Gastrocnemius medialis (tissue), 4 donors: ENCODE results near the gene PHTF2. TPM values are rescaled to one million over a fixed set of nuclear protein-coding genes. Genes with fewer than 3 reads are reported as not detected.

Source experiments
- ATAC-seq, 2 donors: fragments of 150-250 bp; one replicate each; pipeline ENCODE4 v1.9.1; 2016
- DNase-seq, 2 donors: peaks; one replicate each; pipeline ENCODE4 v3.0.0-alpha.2; 2019
- H3K27ac ChIP-seq, 4 donors: fragments of 200-600 bp; sonication (generic); 1 replicate in 1 of 4; 2 replicates in 3 of 4; pipeline ENCODE4 v1.5.1; 2016 to 2018; ENCODE audit warnings: mild to moderate bottlenecking in 2 of 4, moderate library complexity in 1 of 4
- H3K27me3 ChIP-seq, 3 donors: fragments of 200-600 bp; sonication (generic) in 2 of 3; 1 replicate in 1 of 3; 2 replicates in 2 of 3; pipeline versions ENCODE4 v1.5.1 to v1.6.0; 2016 to 2019; ENCODE audit warnings: mild to moderate bottlenecking in 1 of 3, moderate library complexity in 1 of 3
- H3K36me3 ChIP-seq, 2 donors: fragments of 200-600 bp; sonication (generic) in 1 of 2; one replicate each; pipeline ENCODE4 v1.5.1; 2017 to 2018
- H3K4me1 ChIP-seq, 2 donors: fragments of 200-600 bp; sonication (generic) in 1 of 2; one replicate each; pipeline ENCODE4 v1.5.1; 2016 to 2017; ENCODE audit warnings: mild to moderate bottlenecking in 2 of 2
- H3K4me3 ChIP-seq, 4 donors: fragments of 200-600 bp; sonication (generic) in 3 of 4; 1 replicate in 1 of 4; 2 replicates in 3 of 4; pipeline ENCODE4 v1.5.1; 2016 to 2019; ENCODE audit warnings: mild to moderate bottlenecking in 2 of 4
- H3K9me3 ChIP-seq, 3 donors: fragments of 200-600 bp; sonication (generic) in 2 of 3; 1 replicate in 1 of 3; 2 replicates in 2 of 3; pipeline ENCODE4 v1.5.1; 2016 to 2019
- POLR2A ChIP-seq, 2 donors: fragments of 450-650 bp; IDR thresholded peaks; one replicate each; pipeline ENCODE4 v1.6.1; 2017; ENCODE audit warnings: antibody characterized with exemption in 2 of 2, mild to moderate bottlenecking in 2 of 2, moderate library complexity in 2 of 2
- in situ Hi-C, 4 donors: fragments of 200-750 bp; cut with MboI; loops; one replicate each; pipeline versions ENCODE4 v1.15.0 to v1.8.0; 2017; ENCODE audit warnings: low sequenced_read_pairs in 4 of 4
- intact Hi-C: fragments of 100-400 bp; cut with DNase I; formaldehyde crosslinking; loops from one replicate; pipeline ENCODE4 v1.15.1; 2023; ENCODE audit warnings: low total_unique reads
- total RNA-seq, 4 donors: library from RNA; depleted of rRNA; stranded (reverse); fragments of >200 nt; gene quantifications; one replicate each; pipeline versions ENCODE4 v1.1.0 to v1.2.3, GENCODE V29; 2016
- TF ChIP-seq, protein P1 (sequence below), 5 experiments: fragments of 450-650 bp in 3 of 5; fragments of 200-600 bp in 2 of 5; sonication (generic) in 2 of 5; IDR thresholded peaks in 4 of 5; conservative IDR thresholded peaks in 1 of 5; 1 replicate in 4 of 5; 2 replicates in 1 of 5; pipeline ENCODE4 v1.5.1; 2016 to 2019; ENCODE audit warnings: antibody characterized with exemption in 5 of 5, mild to moderate bottlenecking in 3 of 5, moderate library complexity in 3 of 5

Gene PHTF2
- total RNA-seq, 4 donors from 2014 or later: 81.2 to 163 (median 108) TPM

DNA sequence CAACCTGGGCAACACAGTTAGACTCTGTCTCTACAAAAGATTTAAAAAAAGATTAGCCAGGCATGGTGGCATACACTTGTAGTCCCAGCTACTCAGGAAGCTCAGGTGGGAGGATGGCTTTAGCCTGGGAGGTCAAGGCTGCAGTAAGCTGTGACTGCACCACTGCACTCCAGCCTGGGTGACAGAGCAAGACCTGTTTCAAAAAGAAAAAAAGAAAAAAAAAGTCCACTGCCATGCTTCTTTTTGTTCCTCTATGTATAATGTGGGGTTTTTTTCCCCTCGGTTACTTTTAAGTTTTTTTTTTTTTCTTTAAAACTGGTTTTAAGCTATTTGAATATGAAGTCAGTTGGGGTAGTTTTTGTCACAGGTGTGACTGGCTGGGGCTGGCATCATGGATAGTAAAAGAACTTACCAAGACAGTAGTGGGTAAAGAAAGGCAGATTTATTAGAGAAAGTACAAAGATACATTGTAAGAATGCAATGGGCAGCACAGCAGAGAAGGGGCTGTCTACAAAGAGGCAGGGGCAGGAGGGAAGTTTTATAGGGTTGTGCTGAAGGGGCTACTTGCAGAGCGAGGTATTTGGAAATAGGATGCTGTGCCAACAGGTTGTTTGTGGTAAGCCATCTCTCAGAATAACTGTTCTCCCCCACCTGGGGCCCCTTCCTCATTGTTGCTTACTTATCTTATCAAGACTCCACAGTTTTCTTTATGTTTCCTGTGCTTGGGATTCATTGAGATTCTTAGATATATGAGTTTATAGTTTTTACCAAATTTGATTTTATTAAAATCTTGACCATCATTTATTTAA, 177.3 kb downstream of the PHTF2 start:
- no peak for ATAC-seq
- Histone ChIP-seq H3K9me3 (no peaks in the 10 kb centered on the region), H3K4me1 (peaks cover 0 to 3% of the 10 kb centered on the region in 2 donors), H3K4me3 (no peak overlapping the region), H3K27ac (no peak overlapping the region), H3K36me3 (no peaks in the 10 kb centered on the region), H3K27me3 (no peaks in the 10 kb centered on the region)
- intact Hi-C loops: no loop called here
- DNase-seq: no peak
- TF ChIP-seq, protein P1, sequence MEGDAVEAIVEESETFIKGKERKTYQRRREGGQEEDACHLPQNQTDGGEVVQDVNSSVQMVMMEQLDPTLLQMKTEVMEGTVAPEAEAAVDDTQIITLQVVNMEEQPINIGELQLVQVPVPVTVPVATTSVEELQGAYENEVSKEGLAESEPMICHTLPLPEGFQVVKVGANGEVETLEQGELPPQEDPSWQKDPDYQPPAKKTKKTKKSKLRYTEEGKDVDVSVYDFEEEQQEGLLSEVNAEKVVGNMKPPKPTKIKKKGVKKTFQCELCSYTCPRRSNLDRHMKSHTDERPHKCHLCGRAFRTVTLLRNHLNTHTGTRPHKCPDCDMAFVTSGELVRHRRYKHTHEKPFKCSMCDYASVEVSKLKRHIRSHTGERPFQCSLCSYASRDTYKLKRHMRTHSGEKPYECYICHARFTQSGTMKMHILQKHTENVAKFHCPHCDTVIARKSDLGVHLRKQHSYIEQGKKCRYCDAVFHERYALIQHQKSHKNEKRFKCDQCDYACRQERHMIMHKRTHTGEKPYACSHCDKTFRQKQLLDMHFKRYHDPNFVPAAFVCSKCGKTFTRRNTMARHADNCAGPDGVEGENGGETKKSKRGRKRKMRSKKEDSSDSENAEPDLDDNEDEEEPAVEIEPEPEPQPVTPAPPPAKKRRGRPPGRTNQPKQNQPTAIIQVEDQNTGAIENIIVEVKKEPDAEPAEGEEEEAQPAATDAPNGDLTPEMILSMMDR (IDR thresholded peaks at IDR 0.05 in 4 of 5, conservative IDR thresholded peaks at IDR 0.05 in 1 of 5): no peak
- no peak for TF ChIP-seq POLR2A (IDR thresholded peaks at IDR 0.05)
- in situ Hi-C loops: no loop called here

DNA sequence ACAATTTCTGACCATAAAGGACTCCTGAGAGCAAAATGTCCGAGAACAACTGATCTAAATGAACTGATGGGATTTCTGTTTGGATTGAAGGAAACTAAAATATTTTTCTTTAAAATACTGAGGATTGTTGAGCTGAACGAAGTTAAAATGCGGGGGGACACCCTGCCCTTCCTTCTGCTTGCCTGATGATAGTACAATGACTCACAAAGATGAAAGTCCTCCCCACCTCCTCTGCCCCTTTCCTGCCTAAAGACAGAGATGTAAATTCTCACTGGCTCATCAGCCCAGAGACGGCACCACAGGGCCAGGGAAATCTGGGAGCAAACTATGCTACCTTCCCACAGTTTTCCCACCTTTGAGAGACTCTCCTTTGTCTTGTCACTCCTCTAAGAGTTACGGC, 180.6 kb downstream of the PHTF2 start:
- no peak for DNase-seq
- no peaks in the 10 kb centered on the region for H3K9me3 ChIP-seq
- no peak overlapping the region for H3K27ac ChIP-seq
- H3K36me3 ChIP-seq: no peaks in the 10 kb centered on the region
- peaks cover 0 to 3% of the 10 kb centered on the region in 2 donors for H3K4me1 ChIP-seq
- no peak for ATAC-seq
- in situ Hi-C loops (no loop called here), intact Hi-C loops (no loop called here)
- H3K4me3 ChIP-seq: no peak overlapping the region
- TF ChIP-seq POLR2A (IDR thresholded peaks at IDR 0.05): no peak
- TF ChIP-seq, protein P1 (IDR thresholded peaks at IDR 0.05 in 4 of 5, conservative IDR thresholded peaks at IDR 0.05 in 1 of 5): no peak
- no peaks in the 10 kb centered on the region for H3K27me3 ChIP-seq

DNA sequence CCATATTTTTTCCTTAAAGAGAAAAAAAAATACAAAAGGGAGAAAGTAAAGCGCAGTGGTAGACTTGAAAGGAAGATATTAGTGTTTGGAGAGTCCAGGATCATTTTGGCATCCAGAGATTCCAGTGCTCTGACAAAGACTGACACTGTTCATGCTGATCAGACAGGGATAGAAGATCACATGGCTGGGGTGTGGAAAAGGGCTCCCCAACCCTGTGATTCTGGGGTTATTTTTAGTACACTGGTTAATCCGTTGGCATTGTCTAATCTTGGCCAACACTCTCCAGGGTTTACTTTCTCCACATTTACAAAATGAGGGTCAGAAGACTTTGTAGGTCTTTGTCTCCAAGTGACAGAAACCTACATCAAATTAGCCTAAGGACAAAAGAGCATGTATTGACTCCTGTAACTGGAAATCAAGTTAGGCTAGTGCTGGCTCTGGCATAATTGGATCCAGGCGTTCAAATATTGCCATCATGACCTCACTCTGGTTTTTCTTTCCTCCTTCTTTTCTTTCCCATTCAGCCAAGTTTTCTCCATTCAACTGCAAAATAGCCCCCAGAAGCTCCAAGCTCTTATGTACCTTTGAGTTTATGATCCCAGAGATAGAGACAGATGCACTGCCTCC, 181.6 kb downstream of the PHTF2 start:
- in situ Hi-C loops: no loop called here
- H3K36me3 ChIP-seq: no peaks in the 10 kb centered on the region
- intact Hi-C loops: no loop called here
- H3K4me3 ChIP-seq: no peak overlapping the region
- no peak for TF ChIP-seq POLR2A (IDR thresholded peaks at IDR 0.05)
- TF ChIP-seq, protein P1 (IDR thresholded peaks at IDR 0.05 in 4 of 5, conservative IDR thresholded peaks at IDR 0.05 in 1 of 5): no peak
- DNase-seq (no peak), ATAC-seq (no peak)
- no peaks in the 10 kb centered on the region for H3K27me3 ChIP-seq
- no peaks in the 10 kb centered on the region for H3K9me3 ChIP-seq
- H3K27ac ChIP-seq: no peak overlapping the region
- peaks cover 0 to 3% of the 10 kb centered on the region in 2 donors for H3K4me1 ChIP-seq

DNA sequence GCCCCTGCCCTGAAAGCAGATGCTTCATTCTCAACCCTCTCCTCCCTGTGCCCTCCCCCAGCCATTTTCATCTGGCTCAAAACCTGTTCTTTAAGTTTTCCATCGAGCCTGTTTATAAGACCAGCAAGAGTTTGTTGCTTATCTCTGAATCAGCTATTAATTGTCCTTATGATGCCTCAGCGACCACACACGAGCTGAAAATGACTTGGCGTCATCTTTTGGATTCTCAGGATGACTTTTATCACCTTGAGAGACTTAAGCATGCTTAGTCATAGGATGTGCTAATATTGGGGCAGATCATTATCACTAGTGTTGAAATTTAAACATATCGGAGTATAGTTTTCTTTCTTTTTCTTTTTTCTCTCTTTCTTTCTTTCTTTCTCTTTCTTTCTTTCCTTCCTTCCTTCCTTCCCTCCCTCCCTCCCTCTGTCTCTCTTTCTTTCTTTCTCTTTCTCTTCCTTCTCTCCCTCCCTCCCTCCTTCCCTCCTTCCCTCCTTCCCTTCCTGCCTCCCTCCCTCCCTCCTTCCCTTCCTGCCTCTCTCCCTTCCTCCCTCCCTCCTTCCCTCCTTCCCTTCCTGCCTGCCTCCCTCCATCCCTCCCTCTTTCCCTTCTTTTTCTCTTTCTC, 184.5 kb downstream of the PHTF2 start:
- ATAC-seq (no peak), DNase-seq (no peak)
- no peaks in the 10 kb centered on the region for H3K9me3 ChIP-seq

More for the DNA sequence above, 184.5 kb downstream of the PHTF2 start:
- in situ Hi-C loops: no loop called here
- no peaks in the 10 kb centered on the region for H3K36me3 ChIP-seq
- intact Hi-C loops: no loop called here
- H3K4me1 ChIP-seq: peaks cover 0 to 3% of the 10 kb centered on the region in 2 donors
- no peak overlapping the region for H3K27ac ChIP-seq
- TF ChIP-seq, protein P1 (IDR thresholded peaks at IDR 0.05 in 4 of 5, conservative IDR thresholded peaks at IDR 0.05 in 1 of 5): no peak
- H3K4me3 ChIP-seq: no peak overlapping the region
- H3K27me3 ChIP-seq: no peaks in the 10 kb centered on the region
